Uterus (tissue), 4 donors: ENCODE results near the gene OR52K2. TPM values are rescaled to one million over a fixed set of nuclear protein-coding genes. Genes with fewer than 3 reads are reported as not detected.
"Not testable (repeated sequence)": the region's sequence is repeated elsewhere in the genome, so short reads cannot be mapped to it uniquely, and the experiment has no call there.

Experiments used
- DNase-seq, 2 donors: peaks; one replicate each; pipeline ENCODE4 v3.0.0-alpha.2; 2019 to 2020
- H3K27ac ChIP-seq, 2 donors: fragments of 200-600 bp; sonication (generic); 1 replicate in 1 of 2; 2 replicates in 1 of 2; pipeline ENCODE4 v1.5.1; 2016 to 2018
- H3K27me3 ChIP-seq, 2 donors: fragments of 200-600 bp; sonication (generic); one replicate each; pipeline ENCODE4 v1.5.1; 2018 to 2019; ENCODE audit warnings: control low read depth in 1 of 2
- H3K36me3 ChIP-seq, 2 donors: fragments of 200-600 bp; sonication (generic); one replicate each; pipeline ENCODE4 v1.5.1; 2019; ENCODE audit warnings: control low read depth in 1 of 2
- H3K4me1 ChIP-seq, 2 donors: fragments of 200-600 bp; sonication (generic); one replicate each; pipeline ENCODE4 v1.5.1; 2018 to 2019; ENCODE audit warnings: control low read depth in 1 of 2
- H3K4me3 ChIP-seq, 2 donors: fragments of 200-600 bp; sonication (generic); 1 replicate in 1 of 2; 2 replicates in 1 of 2; pipeline ENCODE4 v1.5.1; 2018 to 2019; ENCODE audit warnings: mild to moderate bottlenecking in 1 of 2
- H3K9me3 ChIP-seq, 2 donors: fragments of 200-600 bp; sonication (generic); one replicate each; pipeline ENCODE4 v1.5.1; 2019; ENCODE audit warnings: control low read depth in 1 of 2
- CTCF ChIP-seq, 4 experiments: fragments of 200-600 bp in 2 of 4; fragments of 450-650 bp in 2 of 4; sonication (generic) in 2 of 4; IDR thresholded peaks; one replicate each; pipeline ENCODE4 v1.5.1; 2016 to 2019; ENCODE audit warnings: antibody characterized with exemption in 4 of 4, mild to moderate bottlenecking in 2 of 4, moderate library complexity in 1 of 4
- POLR2A ChIP-seq, 2 donors: fragments of 450-650 bp; IDR thresholded peaks; one replicate each; pipeline ENCODE4 v1.6.1; 2016; ENCODE audit warnings: antibody characterized with exemption in 2 of 2, mild to moderate bottlenecking in 1 of 2, moderate library complexity in 1 of 2
- intact Hi-C: fragments of 100-400 bp; cut with DNase I; formaldehyde crosslinking; loops from one replicate; pipeline ENCODE4 v1.15.1; 2023; ENCODE audit warnings: low total_unique reads
- total RNA-seq, 4 donors: library from RNA; depleted of rRNA in 3 of 4; stranded (reverse); fragments of >200 nt in 3 of 4; gene quantifications; one replicate each; pipeline versions ENCODE4 v1.1.0 to v1.2.4, GENCODE V29; 2014 to 2023
- donor health status: DM: yes; HTN: yes; CAD: no.

OR52K2 gene
- not detected for total RNA-seq

- Histone ChIP-seq H3K27me3 (no peaks in the 10 kb centered on the region), H3K9me3 (no peaks in the 10 kb centered on the region), H3K36me3 (no peaks in the 10 kb centered on the region), H3K4me3 (no peak within 1 kb of the TSS), H3K4me1 (no peaks in the 10 kb centered on the region), H3K27ac (no peak within 1 kb of the TSS)
- no peak for DNase-seq
- intact Hi-C loops: no loop called here
- TF ChIP-seq POLR2A (IDR thresholded peaks at IDR 0.05): no peak
- no peak for TF ChIP-seq CTCF (IDR thresholded peaks at IDR 0.05)
Observed at GRCh38 chr11:4448995-4449394, at the start of gene OR52K2. OR52K2 (plus strand) TSS chr11:4449295; CDS start chr11:4449340, 45 bp downstream.

GRCh38 chr11:4406206-4406605 lies 42.9 kb upstream of the OR52K2 start:
- H3K4me1 ChIP-seq, H3K4me3 ChIP-seq, H3K36me3 ChIP-seq, H3K27ac ChIP-seq, intact Hi-C loops, H3K27me3 ChIP-seq, H3K9me3 ChIP-seq, DNase-seq: not testable (repeated sequence)

DNA sequence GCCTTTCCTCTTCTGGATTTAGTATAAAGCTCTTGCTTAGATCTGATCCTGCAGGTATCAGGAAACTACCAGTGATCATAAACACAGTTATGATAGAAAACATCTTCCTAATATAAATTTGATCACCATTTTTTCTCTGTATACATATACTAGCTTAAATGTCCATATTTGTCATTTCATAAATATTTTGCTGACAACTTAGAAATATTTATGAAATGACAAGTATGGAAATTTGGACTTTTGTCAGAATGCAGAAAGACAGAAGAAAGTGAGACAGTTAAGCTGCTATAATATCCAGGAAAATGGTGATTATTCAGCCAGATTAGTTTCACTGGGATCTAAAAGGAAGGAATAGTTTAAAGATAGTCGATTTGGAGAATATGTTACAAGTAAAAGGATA lies 32.8 kb upstream of the OR52K2 start:
- DNase-seq: no peak
- no peak for TF ChIP-seq CTCF (IDR thresholded peaks at IDR 0.05)
- TF ChIP-seq POLR2A (IDR thresholded peaks at IDR 0.05): no peak
- Histone ChIP-seq H3K9me3 (no peaks in the 10 kb centered on the region), H3K36me3 (no peaks in the 10 kb centered on the region), H3K27me3 (no peaks in the 10 kb centered on the region), H3K4me3 (no peak overlapping the region), H3K4me1 (no peaks in the 10 kb centered on the region), H3K27ac (no peak overlapping the region)
- intact Hi-C loops: no loop called here

GRCh38 chr11:4416816-4417215 lies 32.3 kb upstream of the OR52K2 start:
- H3K4me1 ChIP-seq: no peaks in the 10 kb centered on the region
- no peaks in the 10 kb centered on the region for H3K27me3 ChIP-seq
- no peak for DNase-seq
- no peak overlapping the region for H3K27ac ChIP-seq
- intact Hi-C loops: no loop called here
- H3K4me3 ChIP-seq: no peak overlapping the region
- no peaks in the 10 kb centered on the region for H3K9me3 ChIP-seq
- TF ChIP-seq POLR2A (IDR thresholded peaks at IDR 0.05): no peak
- no peak for TF ChIP-seq CTCF (IDR thresholded peaks at IDR 0.05)
- H3K36me3 ChIP-seq: no peaks in the 10 kb centered on the region

GRCh38 chr11:4418403-4418802 lies 30.7 kb upstream of the OR52K2 start:
- no peak overlapping the region for H3K27ac ChIP-seq
- H3K9me3 ChIP-seq: no peaks in the 10 kb centered on the region
- intact Hi-C loops: no loop called here
- H3K4me1 ChIP-seq: no peaks in the 10 kb centered on the region
- TF ChIP-seq CTCF (IDR thresholded peaks at IDR 0.05) (no peak), POLR2A (IDR thresholded peaks at IDR 0.05) (no peak)
- no peak for DNase-seq
- no peaks in the 10 kb centered on the region for H3K36me3 ChIP-seq
- H3K4me3 ChIP-seq: no peak overlapping the region
- H3K27me3 ChIP-seq: no peaks in the 10 kb centered on the region

DNA sequence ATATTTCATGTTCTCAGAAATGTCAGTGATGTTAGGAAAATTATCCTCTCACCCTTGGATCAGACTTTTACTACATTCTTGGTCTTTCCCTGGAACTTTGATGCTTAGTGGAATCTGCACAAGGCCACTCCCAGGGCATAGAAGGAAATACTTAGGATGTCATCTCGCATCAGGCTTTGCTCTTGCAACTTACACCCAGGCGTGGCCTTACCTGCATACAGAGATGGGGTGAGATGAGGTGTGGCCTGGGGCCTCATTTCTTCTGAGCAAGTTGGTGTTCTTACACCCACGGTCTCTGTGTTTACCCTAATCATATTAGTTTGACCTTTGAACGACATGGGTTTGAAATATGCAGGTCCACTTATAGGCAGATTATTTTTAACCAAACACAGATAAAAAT lies 19.0 kb upstream of the OR52K2 start:
- Histone ChIP-seq H3K4me1 (no peaks in the 10 kb centered on the region), H3K27ac (no peak overlapping the region), H3K4me3 (no peak overlapping the region), H3K36me3 (no peaks in the 10 kb centered on the region), H3K9me3 (no peaks in the 10 kb centered on the region), H3K27me3 (no peaks in the 10 kb centered on the region)
- DNase-seq: no peak
- intact Hi-C loops: no loop called here
- TF ChIP-seq POLR2A (IDR thresholded peaks at IDR 0.05) (no peak), CTCF (IDR thresholded peaks at IDR 0.05) (no peak)
